Endothelial cell of umbilical vein (primary cell): ENCODE results near the gene ST6GALNAC3. TPM values are rescaled to one million over a fixed set of nuclear protein-coding genes. Genes with fewer than 3 reads are reported as not detected.

Source experiments
- BruUV-seq: library from RNA; stranded (reverse); fragments of 400-500 nt; replicated peaks from 2 replicates; lab custom pipeline; 2021; lab: Mats Ljungman, UMichigan
- CTCF ChIA-PET: fragments of 300-600, 350-600 bp; sonication (Branson Sonifier 250); formaldehyde crosslinking; loops from one replicate; lab custom pipeline; 2021; ENCODE audit warnings: antibody characterized with exemption, inconsistent platforms; lab: Charles Lee
- POLR2A ChIA-PET: fragments of 300-600, 350-600 bp; sonication (Branson Sonifier 250); formaldehyde crosslinking; loops from one replicate; lab custom pipeline; 2021; ENCODE audit warnings: antibody characterized with exemption, inconsistent platforms; lab: Charles Lee
- DNase-seq: peaks from one replicate; pipeline ENCODE4 v3.0.0-alpha.2; 2011; ENCODE audit warnings: low read depth, low spot score
- FAIRE-seq: peaks from 2 replicates; lab custom pipeline; 2011; peaks lifted over from hg19 to GRCh38; lab: Jason Lieb, UNC
- H2AFZ ChIP-seq: 2 replicates; pipeline ENCODE4 v1.6.0; 2012; ENCODE audit warnings: low read depth, low read length, control low read depth, inconsistent platforms
- H3K27ac ChIP-seq: 2 replicates; pipeline ENCODE4 v1.5.1; 2011; ENCODE audit warnings: low read depth, mild to moderate bottlenecking, control low read depth, low read length, moderate library complexity; ENCODE audit not compliant: insufficient read depth
- H3K27me3 ChIP-seq, 2 experiments: 2 replicates each; pipeline versions ENCODE4 v1.6.0 to v1.6.1; 2011; ENCODE audit warnings: low read length in 2 of 2, mixed read lengths in 1 of 2; ENCODE audit not compliant: control insufficient read depth in 2 of 2, insufficient read depth in 2 of 2
- H3K36me3 ChIP-seq, 2 experiments: 2 replicates in 1 of 2; 3 replicates in 1 of 2; pipeline ENCODE4 v1.5.1; 2011; ENCODE audit warnings: low read length in 2 of 2, mild to moderate bottlenecking in 1 of 2, moderate library complexity in 1 of 2; ENCODE audit not compliant: control insufficient read depth in 2 of 2, insufficient read depth in 2 of 2; ENCODE audit errors: extremely low read depth in 1 of 2
- H3K4me1 ChIP-seq: 3 replicates; pipeline ENCODE4 v1.5.1; 2011; ENCODE audit warnings: mild to moderate bottlenecking, low read length; ENCODE audit not compliant: control insufficient read depth, insufficient read depth; ENCODE audit errors: extremely low read depth
- H3K4me2 ChIP-seq: 2 replicates; pipeline ENCODE4 v1.6.1; 2011; ENCODE audit warnings: low read length, control low read depth, mixed read lengths; ENCODE audit not compliant: insufficient read depth
- H3K4me3 ChIP-seq, 3 experiments: fragments of 200-600 bp in 1 of 3; sonication (generic), shearing (Covaris generic) in 1 of 3; replicated peaks in 1 of 3; 2 replicates each; pipeline ENCODE4 v1.5.1; 2011 to 2016; ENCODE audit warnings: control low read depth in 3 of 3, low read length in 3 of 3, mild to moderate bottlenecking in 2 of 3, inconsistent platforms in 1 of 3, low read depth in 1 of 3, moderate library complexity in 1 of 3; ENCODE audit not compliant: insufficient read depth in 1 of 3
- H3K79me2 ChIP-seq: 2 replicates; pipeline ENCODE4 v1.6.0; 2012; ENCODE audit warnings: low read length, inconsistent platforms; ENCODE audit not compliant: control insufficient read depth, insufficient read depth
- H3K9ac ChIP-seq: replicated peaks from 2 replicates; pipeline ENCODE3; 2011; ENCODE audit warnings: low read length, control low read depth; ENCODE audit not compliant: insufficient read depth; ENCODE audit errors: extremely low read depth
- H3K9me1 ChIP-seq: replicated peaks from 3 replicates; pipeline ENCODE4 v1.6.0; 2011; ENCODE audit warnings: mild to moderate bottlenecking, low read length; ENCODE audit not compliant: control insufficient read depth, insufficient read depth; ENCODE audit errors: extremely low read depth
- H3K9me3 ChIP-seq: replicated peaks from 2 replicates; pipeline ENCODE4 v1.5.1; 2012; ENCODE audit warnings: low read length, inconsistent platforms; ENCODE audit not compliant: control insufficient read depth, insufficient read depth
- H4K20me1 ChIP-seq: replicated peaks from 2 replicates; pipeline ENCODE3; 2011; ENCODE audit warnings: mild to moderate bottlenecking, low read length; ENCODE audit not compliant: control insufficient read depth, insufficient read depth; ENCODE audit errors: extremely low read depth
- CTCF ChIP-seq, 2 donors: IDR thresholded peaks; 1 replicate in 1 of 2; 2 replicates in 1 of 2; pipeline ENCODE4 v1.5.1; 2011; ENCODE audit warnings: low read length in 2 of 2, mild to moderate bottlenecking in 2 of 2, moderate library complexity in 2 of 2, control low read depth in 1 of 2, inconsistent platforms in 1 of 2, low read depth in 1 of 2; ENCODE audit not compliant: insufficient read depth in 1 of 2; ENCODE audit errors: extremely low read depth in 1 of 2
- EZH2 ChIP-seq: IDR thresholded peaks from 2 replicates; pipeline ENCODE4 v1.6.1; 2012; ENCODE audit warnings: borderline replicate concordance, low read depth, mild to moderate bottlenecking, moderate library complexity, low read length, inconsistent platforms; ENCODE audit not compliant: severe bottlenecking
- FOS ChIP-seq: IDR thresholded peaks from 2 replicates; pipeline ENCODE4 v1.6.1; 2011; ENCODE audit warnings: mild to moderate bottlenecking, low read length, moderate library complexity, borderline replicate concordance; ENCODE audit not compliant: insufficient read depth
- GATA2 ChIP-seq: IDR thresholded peaks from 2 replicates; pipeline ENCODE4 v1.7.0; 2011; ENCODE audit warnings: low read depth, mild to moderate bottlenecking, moderate library complexity, mixed read lengths, low read length; ENCODE audit not compliant: insufficient read length, insufficient read depth
- JUN ChIP-seq: IDR thresholded peaks from 2 replicates; pipeline ENCODE4 v1.6.1; 2011; ENCODE audit warnings: borderline replicate concordance, low read depth; ENCODE audit not compliant: insufficient read length, insufficient read depth
- MAX ChIP-seq: IDR thresholded peaks from 2 replicates; pipeline ENCODE4 v1.6.1; 2011; ENCODE audit not compliant: insufficient read depth, insufficient read length
- MYC ChIP-seq: IDR thresholded peaks from one replicate; pipeline ENCODE4 v1.6.1; 2011; ENCODE audit warnings: mild to moderate bottlenecking, low read depth, low read length
- POLR2A ChIP-seq: IDR thresholded peaks from 2 replicates; pipeline ENCODE4 v1.6.1; 2012; ENCODE audit warnings: low read depth, mild to moderate bottlenecking, control low read depth, low read length
- POLR2AphosphoS5 ChIP-seq: IDR thresholded peaks from 2 replicates; pipeline ENCODE4 v1.6.1; 2012; ENCODE audit warnings: low read depth, mild to moderate bottlenecking, control low read depth, low read length, moderate library complexity; ENCODE audit not compliant: insufficient read depth
- dilution Hi-C: fragments of 300-500 bp; cut with MboI; formaldehyde crosslinking; loops from one replicate; pipeline ENCODE4 v1.15.0; 2019; ENCODE audit warnings: low sequenced_read_pairs; ENCODE audit not compliant: extremely low pct_ligation_motif_present
- intact Hi-C: fragments of 100-400 bp; cut with micrococcal nuclease; formaldehyde crosslinking; loops from one replicate; pipeline ENCODE4 v1.10.0; 2022
- polyA plus RNA-seq, 4 experiments: library from polyadenylated mRNA; depleted of rRNA in 3 of 4; stranded (reverse) in 3 of 4; unstranded in 1 of 4; fragments of >200 nt; gene quantifications; 2 replicates each; pipeline versions ENCODE4 v1.2.1 to v1.2.3, GENCODE V29; 2011 to 2012; ENCODE audit warnings: missing spikeins in 1 of 4
- total RNA-seq: library from RNA; stranded (reverse); gene quantifications from 2 replicates; pipeline ENCODE4 v1.2.3, GENCODE V29; 2021

Gene ST6GALNAC3
- total and polyA plus RNA-seq, 2 donors (not counting 3 experiments of a cell fraction or from before 2014, with no cell fraction given): 7.6 to 48.3 TPM

GRCh38 chr1:76055987-76056386 lies 18.6 kb upstream of the ST6GALNAC3 start:
- Histone ChIP-seq H3K9me3 (no peaks in the 10 kb centered on the region), H3K4me2 (no peak overlapping the region), H3K9me1 (no peaks in the 10 kb centered on the region), H3K27ac (no peak overlapping the region), H3K27me3 (no peaks in the 10 kb centered on the region), H3K79me2 (no peaks in the 10 kb centered on the region), H2AFZ (no peak overlapping the region), H3K4me1 (no peaks in the 10 kb centered on the region), H3K4me3 (no peak overlapping the region), H3K36me3 (no peaks in the 10 kb centered on the region), H4K20me1 (no peaks in the 10 kb centered on the region), H3K9ac (no peak overlapping the region)
- TF ChIP-seq EZH2: no peak
- no peak for TF ChIP-seq CTCF (IDR thresholded peaks at IDR 0.05; ENCODE audit: extremely low read depth in 1 of 2, insufficient read depth in 1 of 2, low read depth in 1 of 2, low read length in 2 of 2)
- TF ChIP-seq MAX: no peak
- no peak for TF ChIP-seq MYC
- no peak for TF ChIP-seq POLR2AphosphoS5
- TF ChIP-seq GATA2: no peak
- TF ChIP-seq FOS: no peak
- no peak for TF ChIP-seq POLR2A
- no peak for TF ChIP-seq JUN
- BruUV-seq: no TSS peak
- DNase-seq: no peak
- intact Hi-C loops (no loop called here), dilution Hi-C loops (no loop called here)
- ChIA-PET POLR2A (no interaction called here), CTCF (interaction anchor here (1.4 to 1.9 kb wide), 2 partner anchors 9 to 21 kb away, joined by 4 to 6 read pairs; no protein-coding TSS in a partner anchor)
- no peak for FAIRE-seq
